H1 (cell line): ENCODE measurements around the gene MXI1. TPM values are rescaled to one million over a fixed set of nuclear protein-coding genes. Genes with fewer than 3 reads are reported as not detected.

Experiments
- POLR2AphosphoS5 ChIP-seq: IDR thresholded peaks from 2 replicates; pipeline ENCODE4 v1.6.1; 2011; ENCODE audit warnings: low read depth, low read length
- SUZ12 ChIP-seq: fragments of 200-600 bp; sonication (generic); IDR thresholded peaks from 2 replicates; pipeline ENCODE4 v1.6.1; 2012; ENCODE audit warnings: mild to moderate bottlenecking, inconsistent platforms, low read length, moderate library complexity, mixed read lengths
- polyA plus RNA-seq, 7 experiments: library from polyadenylated mRNA; depleted of rRNA in 3 of 7; stranded (reverse) in 5 of 7; unstranded in 2 of 7; fragments of >200 nt in 5 of 7; fragments of 200-250 nt in 2 of 7; gene quantifications; 1 replicate in 5 of 7; 2 replicates in 1 of 7; 4 replicates in 1 of 7; pipeline versions ENCODE4 v1.2.1 to v1.2.3, GENCODE V29; 2011 to 2013; ENCODE audit warnings: missing spikeins in 2 of 7, mixed read lengths in 2 of 7
- total RNA-seq: library from RNA; stranded (reverse); fragmentation: NEBNext Ultra II Directional; extraction: Animal tissue kit (Norgen Biotek cat#: 25700); gene quantifications from 2 replicates; pipeline ENCODE4 v1.2.1, GENCODE V29; 2021

Gene MXI1
- total and polyA plus RNA-seq, 2 of the 8 experiments (the other 6 are each of a cell fraction or from before 2014, with no cell fraction given): 5.7 to 8.8 TPM

DNA sequence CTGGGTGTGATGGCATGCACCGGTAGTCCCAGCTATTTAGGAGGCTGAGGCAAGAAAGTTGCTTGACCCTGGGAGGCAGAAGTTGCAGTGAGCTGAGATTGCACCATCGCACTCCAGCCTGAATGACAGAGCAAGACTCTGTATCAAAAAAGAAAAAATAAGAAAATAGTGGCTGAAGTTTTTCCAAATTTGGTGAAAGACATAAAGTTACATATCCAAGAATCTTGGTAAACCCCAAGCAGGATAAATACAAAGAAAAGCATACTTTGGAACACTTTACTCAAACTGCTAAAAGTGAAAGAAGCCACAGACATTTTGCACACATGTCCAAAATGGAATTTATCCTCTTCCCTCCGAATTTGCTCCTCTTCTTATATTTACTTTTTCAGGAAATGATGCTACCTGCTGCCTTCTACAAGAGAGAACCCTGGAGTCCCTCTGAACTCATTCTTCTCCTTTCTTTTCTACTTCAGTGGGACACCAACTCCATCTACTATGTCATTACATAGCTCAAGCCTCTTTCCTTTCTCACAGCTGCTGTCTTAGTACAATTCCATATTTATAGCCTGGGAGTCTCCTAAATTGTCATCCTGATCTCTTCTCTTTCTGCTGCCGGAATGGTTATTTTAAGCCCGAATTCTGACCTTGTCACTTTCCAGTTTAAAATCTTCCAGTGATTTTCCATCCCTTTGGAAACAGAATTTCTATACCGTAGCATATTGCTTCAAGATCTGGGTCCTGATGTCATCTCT is 114.6 kb downstream of the MXI1 start (continued):
- no peak for TF ChIP-seq SUZ12
- TF ChIP-seq POLR2AphosphoS5: no peak
